ENCODE results near the gene GDF15.
"Not testable (repeated sequence)": the region's sequence is repeated elsewhere in the genome, so short reads cannot be mapped to it uniquely, and the experiment has no call there.

Gene GDF15

DNA sequence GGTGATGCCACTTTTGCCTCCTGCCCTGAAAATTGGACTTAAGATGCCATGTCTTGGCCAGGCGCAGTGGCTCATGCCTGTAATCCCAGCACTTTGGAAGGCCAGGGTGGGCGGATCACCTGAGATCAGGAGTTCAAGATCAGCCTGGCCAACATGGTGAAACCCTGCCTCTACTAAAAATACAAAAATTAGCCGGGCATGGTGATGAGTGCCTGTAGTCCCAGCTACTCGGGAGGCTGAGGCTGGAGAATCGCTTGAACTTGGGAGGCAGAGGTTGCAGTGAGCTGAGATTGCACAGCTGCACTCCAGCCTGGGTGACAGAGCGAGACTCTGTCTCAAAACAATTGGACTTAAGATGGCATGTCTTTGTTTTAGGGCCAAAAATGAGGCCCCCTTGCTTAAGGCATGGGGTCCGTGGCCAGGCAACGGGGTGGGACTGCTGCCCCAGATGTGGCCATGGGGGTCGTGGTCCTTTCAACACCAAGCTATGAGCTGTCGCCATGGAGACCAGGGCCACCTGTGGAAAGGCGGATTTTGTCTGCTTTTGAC, 21.6 kb upstream of the GDF15 start:
- not testable (repeated sequence) for DNase-seq

DNA sequence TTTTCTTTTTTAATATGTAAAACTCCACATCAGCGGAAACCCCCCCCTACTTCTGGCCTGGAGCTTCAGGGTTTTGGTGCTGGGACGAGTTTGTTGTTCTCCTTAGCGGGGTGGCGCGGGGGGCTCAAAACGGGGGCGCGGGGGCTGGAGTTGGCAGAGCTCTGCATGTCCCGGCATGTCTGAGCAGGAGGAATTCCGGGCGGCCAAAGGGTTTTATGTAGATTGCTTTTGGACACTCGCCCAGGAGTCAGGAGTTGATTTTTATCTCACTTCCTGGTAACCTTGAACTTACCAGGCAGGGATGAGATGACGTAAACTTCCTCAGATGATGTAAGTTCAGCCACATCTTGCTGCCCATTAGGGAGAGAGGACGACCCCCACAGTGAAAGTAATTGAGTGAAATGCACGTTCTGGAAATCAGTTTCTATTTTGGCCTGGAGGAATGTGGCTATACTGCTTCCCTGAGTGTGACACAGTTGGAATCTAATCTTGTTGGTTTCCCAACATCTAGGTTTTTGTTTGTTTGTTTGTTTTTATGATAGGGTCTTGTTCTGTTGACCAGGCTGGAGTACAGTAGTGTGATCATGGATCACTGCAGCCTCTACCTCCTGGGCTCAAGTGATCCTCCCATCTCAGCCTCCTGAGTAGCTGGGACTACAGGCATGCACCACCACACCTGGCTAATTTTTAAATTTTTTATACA, 21.0 kb upstream of the GDF15 start:
- DNase-seq, result no peak

- DNase-seq, result no peak
Observed at GRCh38 chr19:18366021-18366435, 19.9 kb upstream of the GDF15 start.

DNA sequence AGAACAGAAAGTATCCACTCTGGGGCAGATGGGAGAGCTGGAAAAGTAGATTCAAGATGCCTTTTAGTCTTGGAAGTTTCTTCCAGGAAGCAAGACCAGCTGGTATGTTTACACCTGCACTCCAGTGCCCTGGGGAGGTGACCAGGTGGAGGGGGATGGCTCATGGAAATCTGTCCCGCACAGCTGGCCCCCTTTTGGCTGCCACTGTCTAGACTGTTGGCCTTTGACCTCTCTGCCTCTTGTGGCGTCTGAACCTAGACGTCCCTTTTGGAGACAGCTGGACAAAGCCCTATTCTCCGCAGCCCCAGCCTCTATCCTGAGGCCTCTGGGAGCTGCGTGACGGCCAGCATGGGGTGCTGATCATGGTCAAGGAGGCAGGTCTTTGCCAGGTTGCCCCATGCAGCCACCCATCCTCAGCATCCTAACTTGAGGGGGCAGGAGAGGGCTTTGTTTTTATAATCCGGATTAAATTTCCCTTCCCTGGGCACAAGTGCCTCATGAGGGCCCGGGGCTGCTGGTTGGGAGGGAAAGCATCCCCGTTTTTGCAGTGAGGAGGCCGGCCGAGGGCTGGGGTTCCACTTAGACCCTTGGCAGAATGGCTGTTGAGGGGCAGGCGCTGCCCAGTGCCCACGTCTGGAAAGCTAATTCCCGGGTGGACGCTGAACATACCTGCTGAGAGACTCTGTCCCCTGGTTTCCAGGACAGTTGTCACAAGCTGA, 17.3 kb upstream of the GDF15 start:
- DNase-seq, result peak; percentile 59 to 82

GRCh38 chr19:18373407-18373891, 12.5 kb upstream of the GDF15 start:
- no peak for DNase-seq

GRCh38 chr19:18373892-18374629, 11.9 kb upstream of the GDF15 start:
- peak in 1 of 2 experiments; percentile 25 for DNase-seq

DNA sequence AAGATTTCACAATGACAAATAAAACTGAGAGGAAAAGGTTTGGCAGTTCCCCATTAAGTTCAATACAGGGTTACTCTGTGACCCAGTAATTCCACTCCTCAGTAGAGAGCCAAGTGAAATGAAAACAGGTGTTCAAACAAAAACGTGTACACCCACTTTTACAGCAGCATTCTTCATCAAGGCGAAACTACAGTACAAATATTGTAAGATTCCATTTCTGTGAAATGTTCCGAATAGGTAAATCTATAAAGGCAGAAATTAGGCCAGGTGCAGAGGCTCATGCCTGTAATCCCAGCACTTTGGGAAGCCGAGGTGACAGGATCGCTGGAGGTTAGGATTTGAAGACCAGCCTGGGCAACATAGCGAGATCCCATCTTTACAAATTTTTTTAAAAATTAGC, 8.9 kb upstream of the GDF15 start:
- DNase-seq, result no peak

DNA sequence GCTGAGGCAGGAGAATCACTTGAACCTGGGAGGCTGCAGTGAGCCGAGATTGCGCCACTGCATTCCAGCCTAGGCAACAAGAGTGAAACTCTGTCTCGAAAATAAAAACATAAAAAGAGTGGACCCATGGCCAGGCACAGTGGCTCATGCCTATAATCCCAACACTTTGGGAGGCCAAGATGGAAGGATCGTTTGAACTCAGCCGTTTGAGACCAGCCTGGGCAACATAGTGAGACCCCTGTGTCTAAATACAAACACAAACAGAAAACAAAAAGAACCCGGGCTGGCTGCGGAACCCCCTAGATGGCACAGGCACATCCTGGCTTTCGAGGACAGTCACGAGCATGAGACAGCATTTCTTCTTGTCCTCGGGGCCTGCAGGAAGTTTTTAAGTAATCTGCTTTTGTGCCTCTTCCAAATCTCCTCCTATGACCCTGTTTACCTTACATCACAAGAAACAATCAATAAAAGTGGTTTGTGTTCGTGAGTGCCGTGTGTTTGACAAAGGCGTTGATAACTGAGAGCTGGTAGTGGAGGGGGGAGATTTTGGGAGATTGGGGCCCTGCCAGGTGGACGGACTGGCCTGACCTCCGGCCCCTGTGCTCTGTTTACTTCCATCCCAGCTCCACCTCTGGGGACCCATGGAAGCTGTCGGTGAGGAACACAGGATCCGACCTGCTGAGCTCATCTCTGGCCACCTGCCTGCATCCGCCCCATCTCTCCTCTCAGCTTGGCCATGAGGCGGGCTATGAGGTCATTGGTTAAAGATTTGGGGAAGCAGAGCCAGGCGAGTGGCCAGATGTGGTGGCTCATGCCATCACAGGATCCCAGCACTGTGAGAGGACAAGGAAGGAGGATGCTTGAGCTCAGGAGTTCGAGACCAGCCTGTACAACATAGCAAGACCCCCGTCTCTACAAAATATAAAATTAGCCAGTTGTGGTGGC, 5.9 kb upstream of the GDF15 start:
- no peak for DNase-seq

DNA sequence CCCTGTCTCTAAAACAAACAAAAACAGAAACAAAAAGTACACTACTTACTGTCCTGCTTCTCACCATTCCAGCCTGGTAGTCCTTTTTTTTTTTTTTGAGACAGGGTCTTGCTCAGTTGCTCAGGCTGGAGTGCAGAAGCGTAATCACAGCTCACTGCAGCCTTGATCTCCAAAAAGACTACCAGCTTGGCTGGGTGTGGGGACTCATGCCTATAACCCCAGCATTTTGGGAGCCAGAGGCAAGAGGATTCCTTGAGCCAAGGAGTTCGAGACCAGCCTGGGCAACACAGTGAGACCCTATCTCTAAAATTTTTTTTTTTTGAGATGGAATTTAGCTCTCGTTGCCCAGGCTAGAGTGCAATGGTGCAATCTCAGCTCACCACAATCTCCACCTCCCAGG, 5.1 kb upstream of the GDF15 start:
- no peak for DNase-seq

- not testable (repeated sequence) for DNase-seq
Observed at GRCh38 chr19:18383622-18384021, 2.3 kb upstream of the GDF15 start.

DNA sequence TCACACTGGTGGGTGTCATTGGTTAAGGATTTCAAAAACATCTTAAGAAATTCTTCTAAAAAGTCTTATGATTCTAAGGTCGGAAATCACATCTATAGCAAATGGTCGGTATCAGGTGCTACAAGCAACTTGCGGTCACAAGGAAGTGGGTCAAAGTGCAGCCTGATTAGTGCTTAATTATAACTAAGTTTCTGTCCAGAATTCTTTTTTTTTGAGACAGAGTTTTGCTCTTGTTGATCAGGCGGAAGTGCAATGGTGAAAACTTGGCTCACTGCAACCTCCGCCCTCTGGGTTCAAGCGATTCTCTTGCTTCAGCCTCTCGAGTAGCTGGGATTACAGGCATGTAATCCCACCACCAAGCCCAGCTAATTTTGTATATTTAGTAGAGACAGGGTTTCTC, 1.2 kb upstream of the GDF15 start:
- no peak for DNase-seq

GRCh38 chr19:18385359-18385674, 641 bp upstream of the GDF15 start:
- no peak for DNase-seq

DNA sequence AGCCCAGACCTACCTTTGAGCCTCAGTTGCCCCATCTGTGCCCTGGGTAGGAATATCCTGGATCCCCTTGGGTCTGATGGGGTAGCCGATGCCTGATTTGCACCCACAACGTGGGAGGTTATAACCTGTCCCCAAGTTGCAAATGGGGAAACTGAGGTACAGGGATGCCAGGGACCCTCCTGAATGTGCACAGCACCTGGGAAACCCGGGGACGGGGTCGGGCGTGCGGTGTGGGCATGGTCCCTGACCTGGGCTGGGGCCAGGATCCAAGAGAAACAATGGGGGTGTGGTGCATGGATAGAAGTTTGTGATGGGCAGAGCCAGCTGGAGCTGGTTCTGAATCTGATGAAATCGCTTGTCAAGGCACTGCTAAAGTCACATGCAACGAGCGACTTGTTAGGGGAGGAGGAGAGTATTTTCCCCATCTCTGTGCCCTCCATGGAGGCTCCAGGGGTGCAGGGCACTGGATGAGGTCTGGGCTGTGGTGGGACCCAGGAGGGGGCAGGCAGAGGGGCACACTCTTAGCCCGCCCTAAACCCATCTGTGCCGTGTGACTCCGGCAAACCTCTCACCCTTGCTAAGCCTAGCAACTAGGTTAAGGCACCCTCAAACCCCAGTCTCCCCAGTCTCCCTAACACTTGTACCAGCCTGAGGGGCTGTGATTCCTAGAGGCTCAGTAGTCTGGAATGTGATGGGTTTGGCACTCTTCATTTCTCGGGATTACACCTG, 749 bp downstream of the GDF15 start:
- DNase-seq, result no peak

DNA sequence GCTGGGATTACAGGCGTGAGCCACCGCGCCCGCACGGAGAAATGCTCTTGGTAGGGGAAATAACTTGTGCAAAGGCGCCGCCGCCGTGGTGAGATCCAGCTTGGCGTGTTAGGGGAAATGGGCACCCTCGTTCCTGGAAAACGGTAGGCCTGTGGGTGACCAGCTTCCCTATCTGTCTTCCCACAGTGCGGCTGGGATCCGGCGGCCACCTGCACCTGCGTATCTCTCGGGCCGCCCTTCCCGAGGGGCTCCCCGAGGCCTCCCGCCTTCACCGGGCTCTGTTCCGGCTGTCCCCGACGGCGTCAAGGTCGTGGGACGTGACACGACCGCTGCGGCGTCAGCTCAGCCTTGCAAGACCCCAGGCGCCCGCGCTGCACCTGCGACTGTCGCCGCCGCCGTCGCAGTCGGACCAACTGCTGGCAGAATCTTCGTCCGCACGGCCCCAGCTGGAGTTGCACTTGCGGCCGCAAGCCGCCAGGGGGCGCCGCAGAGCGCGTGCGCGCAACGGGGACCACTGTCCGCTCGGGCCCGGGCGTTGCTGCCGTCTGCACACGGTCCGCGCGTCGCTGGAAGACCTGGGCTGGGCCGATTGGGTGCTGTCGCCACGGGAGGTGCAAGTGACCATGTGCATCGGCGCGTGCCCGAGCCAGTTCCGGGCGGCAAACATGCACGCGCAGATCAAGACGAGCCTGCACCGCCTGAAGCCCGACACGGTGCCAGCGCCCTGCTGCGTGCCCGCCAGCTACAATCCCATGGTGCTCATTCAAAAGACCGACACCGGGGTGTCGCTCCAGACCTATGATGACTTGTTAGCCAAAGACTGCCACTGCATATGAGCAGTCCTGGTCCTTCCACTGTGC, 2.4 kb downstream of the GDF15 start:
- peak; percentile 92 to 96 for DNase-seq

GRCh38 chr19:18388960-18389725, 3.2 kb downstream of the GDF15 start:
- no peak for DNase-seq

- DNase-seq, result no peak
Observed at GRCh38 chr19:18389726-18390064, 3.7 kb downstream of the GDF15 start.

DNA sequence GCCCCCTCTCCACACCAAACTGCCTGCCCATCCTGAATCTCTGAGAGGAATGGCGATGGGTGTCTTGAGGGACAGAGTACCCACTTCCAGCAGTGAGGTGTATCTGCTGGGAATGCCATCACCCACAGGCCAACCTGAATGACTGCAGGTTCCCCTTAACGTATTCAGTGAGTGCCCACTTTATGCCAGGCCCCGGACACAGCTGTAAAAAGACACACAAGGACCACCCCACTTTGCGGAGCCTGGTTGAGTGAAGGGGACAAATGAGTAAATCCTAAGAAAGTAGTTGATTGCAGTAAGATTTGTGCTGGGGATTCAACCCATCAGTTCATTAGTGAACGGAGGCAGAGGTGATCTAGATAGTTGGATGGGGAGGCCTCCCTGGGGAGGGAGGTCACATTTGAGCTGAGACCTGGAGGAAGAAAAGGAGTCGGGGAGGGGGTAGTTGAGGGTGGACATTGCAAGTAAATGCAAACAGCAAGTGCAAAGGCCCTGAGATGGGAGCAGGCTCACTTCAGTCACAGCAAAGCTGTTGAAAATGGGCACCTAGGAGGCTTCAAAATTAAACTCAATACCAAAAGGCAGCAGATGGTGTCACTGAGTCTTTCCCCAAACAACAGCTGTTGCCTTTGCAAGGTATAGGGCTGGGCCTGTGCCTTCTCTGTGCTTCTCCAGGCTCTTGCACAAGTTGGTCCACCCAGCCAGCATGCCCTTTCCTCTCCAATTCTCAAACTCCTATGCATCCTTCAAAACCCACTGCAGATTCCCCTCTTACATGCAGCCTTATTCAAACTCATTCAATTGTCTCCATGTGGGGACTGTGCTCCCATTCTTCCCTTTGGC, 4.3 kb downstream of the GDF15 start:
- peak; percentile 65 to 86 for DNase-seq

DNA sequence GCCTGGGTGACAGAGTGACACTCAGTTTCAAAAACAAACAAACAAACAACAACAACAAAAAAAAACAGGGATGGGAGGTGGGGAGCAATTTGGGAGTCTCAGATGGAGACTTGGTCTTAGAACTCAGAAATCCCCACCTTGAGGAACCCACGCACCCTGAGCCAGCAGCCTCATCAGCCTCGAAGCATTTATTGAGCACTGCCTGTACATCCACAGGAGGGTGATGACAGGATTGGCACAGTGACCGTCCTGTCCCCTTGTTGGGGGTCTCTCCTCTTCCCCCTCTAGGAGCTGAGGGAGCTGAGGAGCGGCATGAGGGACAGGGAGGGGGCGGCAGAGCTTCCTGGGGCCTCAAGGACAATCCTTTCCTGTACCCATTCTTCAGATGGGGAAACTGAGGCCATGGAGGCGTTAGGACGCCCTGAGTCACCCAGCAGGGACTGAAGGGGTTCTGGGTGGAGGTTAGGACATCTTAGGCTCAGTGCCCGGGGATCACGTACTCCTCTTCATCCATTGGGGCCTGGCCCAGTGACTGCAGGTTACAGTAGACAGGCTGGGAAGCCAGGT, 5.6 kb downstream of the GDF15 start:
- no peak for DNase-seq

GRCh38 chr19:18392417-18392816, 6.5 kb downstream of the GDF15 start:
- DNase-seq, result no peak

All from NCI-H524 (cell line).